SK-N-MC (cell line): ENCODE measurements around the gene GOPC.

Source experiments
- FOXP2 ChIP-seq: optimal IDR thresholded peaks from 2 replicates; pipeline ENCODE3; 2011; ENCODE audit warnings: mild to moderate bottlenecking, moderate library complexity; ENCODE audit not compliant: insufficient read depth; ENCODE audit errors: extremely low read length, control extremely low read depth
- POLR2AphosphoS5 ChIP-seq: IDR thresholded peaks from 2 replicates; pipeline ENCODE4 v1.6.1; 2012; ENCODE audit warnings: mild to moderate bottlenecking, low read depth, low read length, borderline replicate concordance

DNA sequence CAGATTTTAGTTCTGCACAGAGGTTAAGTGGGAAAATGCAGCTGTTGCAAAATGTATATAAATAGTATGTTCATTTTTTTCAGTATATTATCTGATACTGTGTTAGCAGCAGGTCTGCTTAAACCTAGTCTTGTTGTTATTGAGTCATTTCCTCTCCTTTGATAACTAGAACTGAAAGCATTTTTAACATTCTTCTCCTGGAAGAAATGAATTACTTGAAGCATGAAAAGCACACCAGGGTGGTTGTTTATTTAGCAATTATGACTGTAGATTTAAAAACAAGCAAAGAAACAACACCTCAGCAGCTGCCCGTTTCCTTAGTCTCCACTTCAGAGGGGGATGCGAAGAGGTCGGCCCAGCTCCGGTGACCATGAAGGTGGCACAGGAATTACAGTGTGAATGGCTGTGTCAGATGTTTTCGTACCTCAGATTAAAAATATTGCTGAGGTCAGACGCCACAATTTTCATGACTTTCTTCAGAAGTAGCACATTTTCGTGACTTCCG lies 53.5 kb downstream of the GOPC start:
- TF ChIP-seq FOXP2 (no peak), POLR2AphosphoS5 (no peak)
